ENCODE results near the gene TGM2.

DNA sequence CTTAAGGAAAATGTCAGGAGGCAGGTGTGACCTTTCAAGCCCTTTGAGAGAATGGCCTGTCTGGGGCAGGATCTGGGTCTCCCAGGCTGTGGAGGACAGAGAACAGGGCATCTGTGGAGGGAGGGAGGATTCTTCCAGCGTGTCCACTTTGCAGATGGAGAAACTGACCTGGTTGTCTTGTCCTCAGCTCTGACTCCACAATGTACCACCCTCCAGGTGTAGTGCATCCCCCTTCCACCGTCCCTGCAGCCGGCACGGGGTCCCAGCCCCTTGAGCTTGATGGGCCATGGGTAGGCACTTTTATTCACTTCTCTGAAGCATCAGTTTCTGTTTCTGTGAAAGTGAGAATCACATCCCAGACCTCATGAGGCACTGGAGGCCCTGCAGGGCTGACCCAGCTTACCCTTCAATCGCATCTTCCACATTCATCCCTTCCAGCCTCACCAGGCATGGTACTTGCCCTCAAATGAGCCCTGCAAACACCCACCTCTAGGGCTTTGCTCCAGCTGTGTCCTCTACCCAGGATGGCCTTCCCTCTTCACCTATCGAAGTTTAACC, 4.6 kb upstream of the TGM2 start:
- TF ChIP-seq EZH2 (optimal IDR thresholded peaks at IDR 0.05; ENCODE audit: low read depth, low read length) (no peak), EZH2phosphoT487 (IDR thresholded peaks at IDR 0.05; ENCODE audit: low read length) (no peak)
- TF ChIP-seq, protein P1, sequence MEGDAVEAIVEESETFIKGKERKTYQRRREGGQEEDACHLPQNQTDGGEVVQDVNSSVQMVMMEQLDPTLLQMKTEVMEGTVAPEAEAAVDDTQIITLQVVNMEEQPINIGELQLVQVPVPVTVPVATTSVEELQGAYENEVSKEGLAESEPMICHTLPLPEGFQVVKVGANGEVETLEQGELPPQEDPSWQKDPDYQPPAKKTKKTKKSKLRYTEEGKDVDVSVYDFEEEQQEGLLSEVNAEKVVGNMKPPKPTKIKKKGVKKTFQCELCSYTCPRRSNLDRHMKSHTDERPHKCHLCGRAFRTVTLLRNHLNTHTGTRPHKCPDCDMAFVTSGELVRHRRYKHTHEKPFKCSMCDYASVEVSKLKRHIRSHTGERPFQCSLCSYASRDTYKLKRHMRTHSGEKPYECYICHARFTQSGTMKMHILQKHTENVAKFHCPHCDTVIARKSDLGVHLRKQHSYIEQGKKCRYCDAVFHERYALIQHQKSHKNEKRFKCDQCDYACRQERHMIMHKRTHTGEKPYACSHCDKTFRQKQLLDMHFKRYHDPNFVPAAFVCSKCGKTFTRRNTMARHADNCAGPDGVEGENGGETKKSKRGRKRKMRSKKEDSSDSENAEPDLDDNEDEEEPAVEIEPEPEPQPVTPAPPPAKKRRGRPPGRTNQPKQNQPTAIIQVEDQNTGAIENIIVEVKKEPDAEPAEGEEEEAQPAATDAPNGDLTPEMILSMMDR (IDR thresholded peaks at IDR 0.05; ENCODE audit: low read length), result no peak
